GM19351 (cell line): ENCODE measurements around the gene SYNDIG1.

Experiments used
- ATAC-seq: cut with Tn5 transposase; IDR thresholded peaks from one replicate; pipeline ENCODE4 v1.9.1; 2021; ENCODE audit warnings: mild to moderate bottlenecking, moderate library complexity; ENCODE audit not compliant: unreplicated experiment

SYNDIG1 gene

DNA sequence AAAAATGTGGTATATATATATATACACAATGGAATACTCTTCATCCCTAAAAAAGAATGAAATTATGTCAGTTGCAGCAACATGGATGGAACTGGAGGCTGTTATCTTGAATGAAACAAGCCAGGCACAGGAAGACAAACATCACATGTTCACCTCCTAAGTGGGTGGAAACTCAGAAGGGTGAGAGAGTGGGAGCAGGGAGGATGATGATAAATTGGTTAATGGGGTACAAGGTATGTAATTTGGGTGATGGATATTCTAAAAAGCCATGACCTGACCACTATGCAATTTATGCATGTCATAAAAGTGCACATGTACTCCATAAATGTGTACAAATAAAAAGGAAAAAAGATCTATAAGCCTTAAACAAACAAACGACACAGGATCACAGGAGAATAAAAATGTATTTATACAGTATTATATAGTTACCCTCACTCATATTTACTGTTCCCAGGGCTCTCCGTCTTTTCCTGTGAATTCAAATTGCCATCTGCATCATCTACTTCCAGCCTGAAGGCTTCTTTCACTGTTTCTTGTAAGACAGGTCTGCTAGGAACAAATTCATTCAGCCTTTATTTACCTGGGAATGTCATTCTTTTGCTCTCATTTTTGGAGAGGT, 89.8 kb downstream of the SYNDIG1 start:
- ATAC-seq = no peak

DNA sequence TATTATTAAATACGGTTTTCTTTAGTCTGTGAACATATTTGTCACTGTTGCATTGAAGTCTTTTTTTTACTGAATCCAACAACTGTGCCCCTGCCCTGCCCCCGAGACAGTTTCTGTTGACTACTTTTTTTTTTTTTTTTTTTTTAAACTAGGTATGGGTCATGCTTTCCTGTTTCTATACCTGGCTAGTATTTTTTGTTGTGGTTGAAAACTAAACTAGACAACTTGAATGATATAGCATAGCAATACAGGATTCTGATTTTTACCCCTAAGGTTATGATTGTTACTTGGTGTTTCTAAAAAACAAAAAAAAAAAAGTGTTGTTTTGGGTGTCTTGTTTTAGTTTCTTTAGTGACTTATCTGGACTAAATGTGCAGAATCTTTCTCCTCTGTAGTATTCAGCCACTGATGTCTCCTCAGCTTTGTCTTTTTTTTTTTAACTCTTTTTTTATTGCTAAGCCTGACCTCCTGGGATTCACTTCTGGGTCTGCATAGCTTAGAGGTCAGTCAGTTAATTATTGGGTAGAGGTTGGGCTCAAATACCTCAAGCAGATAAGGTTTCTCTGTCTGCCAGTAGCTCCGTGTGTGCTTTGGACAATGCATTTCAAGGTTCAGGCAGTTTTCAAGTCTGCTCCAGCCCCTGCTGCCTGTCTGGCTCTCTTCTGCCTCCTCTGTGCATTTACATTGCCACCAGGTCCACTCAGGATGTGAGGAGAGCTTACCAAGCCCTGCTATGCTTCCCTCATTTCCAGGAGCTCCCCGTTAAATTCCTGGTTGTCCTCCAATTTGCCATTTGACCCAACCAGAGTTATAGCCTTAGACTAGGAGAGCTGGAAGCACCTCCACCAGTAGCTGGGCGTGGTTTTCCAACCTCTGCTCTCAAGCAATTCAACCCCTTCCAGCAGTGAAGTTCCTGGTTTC, 91.4 kb downstream of the SYNDIG1 start:
- no peak for ATAC-seq

DNA sequence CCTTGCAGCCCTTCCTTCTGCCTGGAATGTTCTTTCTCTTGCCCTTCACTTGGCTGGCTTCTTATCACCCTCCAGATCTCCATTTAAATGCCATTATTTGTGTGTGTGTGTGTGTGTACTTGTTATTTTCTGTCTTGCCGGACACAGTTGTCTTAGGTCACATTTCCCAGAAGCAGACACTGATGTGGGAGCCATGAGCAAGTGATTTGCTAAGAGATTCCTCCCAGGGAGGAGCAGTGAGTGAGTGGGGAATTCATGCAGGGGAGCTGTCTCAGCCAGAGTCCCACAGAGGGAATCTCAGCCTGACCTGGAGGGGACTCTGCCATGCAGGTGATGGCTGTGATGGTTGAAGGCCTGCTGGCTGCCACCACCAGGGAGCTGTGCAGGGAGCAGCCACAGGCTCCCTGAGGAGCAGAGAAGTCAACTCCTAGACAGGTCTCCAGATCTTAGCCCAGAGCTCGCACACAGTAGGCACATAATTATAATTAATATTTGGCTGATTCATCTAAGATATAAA, 96.5 kb downstream of the SYNDIG1 start:
- no peak for ATAC-seq

DNA sequence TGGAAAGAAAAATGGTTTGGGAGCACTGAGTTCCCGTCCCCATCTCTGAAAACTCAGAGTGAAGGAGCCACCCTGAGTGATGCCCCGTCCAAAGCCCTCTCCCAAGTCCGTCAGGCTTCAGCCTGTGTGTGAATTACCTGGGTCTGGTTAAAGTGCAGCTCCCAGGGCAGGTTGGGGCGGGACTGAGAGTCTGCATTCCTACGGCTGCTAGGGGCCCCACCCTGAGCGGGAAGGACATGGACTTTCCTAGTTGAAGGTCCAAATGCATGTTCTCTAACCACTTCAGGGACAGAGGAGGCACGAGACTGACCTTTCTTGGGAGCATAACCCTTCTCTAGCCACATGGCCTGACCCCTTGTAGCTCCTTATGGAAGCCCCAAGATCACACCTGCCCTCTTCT, 97.2 kb downstream of the SYNDIG1 start:
- no peak for ATAC-seq

DNA sequence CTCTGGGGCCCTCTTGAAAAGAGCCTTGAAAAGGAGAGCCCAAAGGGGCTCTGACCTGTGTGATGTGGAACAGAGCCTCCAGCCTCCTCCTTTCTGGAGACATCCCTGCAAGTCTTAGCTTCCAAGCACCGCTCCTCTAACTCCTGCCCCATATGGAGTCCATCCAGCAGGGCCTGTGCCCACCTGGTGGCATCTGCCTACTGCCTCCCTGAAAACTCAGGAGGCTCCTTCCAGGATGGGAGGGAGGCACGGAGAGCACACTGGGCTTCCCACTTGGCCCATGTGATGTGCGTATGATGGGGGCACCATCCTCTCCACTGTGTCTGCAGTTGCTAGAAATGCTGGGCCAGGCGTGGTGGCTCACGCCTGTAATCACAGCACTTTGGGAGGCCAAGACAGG, 98.1 kb downstream of the SYNDIG1 start:
- ATAC-seq = no peak

DNA sequence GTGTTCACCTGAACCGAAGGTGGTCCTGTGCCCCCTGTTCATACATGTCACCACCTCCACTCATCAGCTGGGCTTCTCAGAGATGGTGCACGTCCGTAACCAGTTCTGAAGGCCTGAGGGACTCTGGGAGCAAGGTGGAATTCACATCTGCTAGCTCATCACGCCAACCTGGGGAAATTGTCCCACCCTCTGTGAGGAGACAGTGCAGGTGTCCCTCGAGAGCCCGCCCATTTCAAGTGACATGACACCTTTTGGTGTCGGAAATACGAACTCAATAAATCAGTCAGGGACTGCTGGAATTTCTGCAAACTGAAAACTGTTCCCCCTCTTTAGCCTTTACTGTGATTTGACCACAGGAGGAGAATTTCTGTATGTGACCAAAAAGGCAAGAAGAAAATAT, 99.4 kb downstream of the SYNDIG1 start:
- no peak for ATAC-seq

DNA sequence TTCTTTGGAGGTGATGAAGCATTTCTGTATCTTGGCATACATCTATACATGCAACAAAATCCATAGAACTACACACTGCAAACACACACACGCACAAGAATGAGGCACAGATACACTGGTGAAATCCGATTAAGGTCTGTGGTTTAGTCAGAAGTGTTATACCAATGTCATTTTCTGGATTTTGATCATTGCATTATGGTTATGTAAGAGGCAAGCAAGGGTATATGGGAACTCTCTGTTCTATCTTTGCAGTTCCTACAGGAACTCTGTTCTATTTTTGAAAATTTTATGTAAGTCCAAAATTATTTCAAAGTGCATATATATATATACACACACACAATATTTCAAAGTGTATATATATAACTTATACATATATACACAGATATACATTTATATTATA, 101.7 kb downstream of the SYNDIG1 start:
- ATAC-seq = no peak

DNA sequence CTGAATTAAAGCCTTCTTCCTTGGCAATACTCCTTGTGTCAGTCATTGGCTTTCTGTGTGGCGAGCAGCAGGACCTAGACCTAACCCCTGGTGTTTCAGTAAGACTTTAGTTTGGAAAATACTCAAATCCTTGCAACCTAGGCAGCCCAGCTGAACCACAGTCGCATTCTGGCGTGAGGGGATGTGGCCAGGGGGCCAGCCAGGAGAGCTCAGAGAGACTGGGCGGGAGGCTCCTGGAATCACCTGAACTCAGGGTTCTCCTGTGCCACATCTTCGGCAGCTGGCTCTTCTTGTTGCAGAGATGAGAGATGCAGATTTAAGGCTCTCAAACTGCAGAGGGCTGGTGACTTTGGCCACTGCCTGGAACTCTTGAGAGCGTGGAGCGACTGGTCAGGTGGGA, 102.7 kb downstream of the SYNDIG1 start:
- ATAC-seq = no peak

DNA sequence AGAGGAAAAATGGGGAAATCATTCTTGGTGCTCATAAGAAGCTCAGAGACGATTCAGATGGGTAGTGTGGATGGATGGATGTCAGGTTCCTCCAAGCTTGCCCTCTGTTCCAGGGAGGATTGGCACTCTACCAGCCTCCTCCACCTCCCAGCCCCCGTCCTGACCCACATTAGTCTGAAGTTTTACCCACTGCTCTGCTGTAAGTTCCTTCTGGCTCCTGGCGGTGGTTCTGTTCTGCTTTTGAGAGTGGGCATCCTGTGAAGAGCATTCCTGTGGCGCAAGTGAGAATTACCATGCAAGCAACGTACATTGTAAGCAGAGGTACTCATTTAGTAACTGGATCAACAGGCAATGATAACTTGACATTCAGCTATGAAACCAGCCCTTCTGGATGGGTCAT, 103.4 kb downstream of the SYNDIG1 start:
- ATAC-seq = no peak

DNA sequence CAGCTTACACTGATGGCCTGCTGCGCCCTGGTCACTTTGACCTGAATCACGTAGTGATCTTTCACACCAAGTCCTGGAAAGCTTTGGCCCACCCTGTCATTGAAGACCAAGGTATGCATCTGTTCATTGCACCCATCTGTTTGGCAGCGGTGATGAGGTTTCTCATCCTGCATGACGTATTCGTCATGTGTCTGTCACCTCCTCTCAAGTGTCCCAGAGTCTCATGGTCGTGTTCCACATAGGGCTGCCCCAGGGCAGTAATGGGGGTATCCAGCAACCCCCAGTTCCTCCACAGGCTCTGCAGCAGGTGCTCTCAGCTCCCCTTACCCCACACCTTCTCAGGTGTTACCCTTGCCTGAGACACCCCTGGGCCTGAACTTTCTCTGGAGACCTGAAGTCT, 104.1 kb downstream of the SYNDIG1 start:
- no peak for ATAC-seq

DNA sequence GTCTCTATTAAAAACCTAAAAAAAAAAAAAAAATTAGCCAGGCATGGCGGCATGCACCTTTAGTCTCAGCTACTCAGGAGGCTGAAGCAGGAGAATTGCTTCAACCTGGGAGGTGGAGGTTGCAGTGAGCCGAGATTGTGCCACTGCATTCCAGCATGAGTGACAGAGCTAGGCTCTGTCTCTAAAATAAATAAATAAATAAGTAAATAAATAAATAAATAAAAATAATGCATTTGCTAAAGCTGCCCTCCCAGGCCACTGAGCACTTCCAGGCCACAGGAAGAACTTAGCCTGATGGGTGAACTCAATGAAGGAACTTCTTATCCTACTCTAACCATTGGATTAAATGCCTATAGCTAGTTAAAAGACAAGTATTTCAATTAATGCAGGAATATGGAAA, 104.9 kb downstream of the SYNDIG1 start:
- no peak for ATAC-seq

DNA sequence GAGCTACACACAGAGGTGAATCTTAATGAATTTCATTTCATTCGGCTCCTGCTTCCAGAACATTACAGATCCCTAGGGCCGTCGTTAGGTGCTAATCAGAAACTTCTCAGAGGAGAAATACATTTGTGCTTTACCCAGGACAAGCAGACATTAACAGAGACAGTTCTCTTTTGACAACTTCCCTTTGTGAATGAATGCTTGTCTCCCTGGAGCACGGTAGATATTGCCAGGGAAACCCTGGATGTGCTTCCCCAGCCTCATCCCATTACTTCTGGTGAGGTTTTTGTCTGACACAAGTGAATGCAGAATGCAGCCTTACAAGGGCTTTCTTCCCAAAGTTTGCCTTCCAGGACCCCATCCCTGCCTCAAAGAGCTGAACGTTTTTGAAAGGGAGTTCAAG, 105.4 kb downstream of the SYNDIG1 start:
- ATAC-seq = no peak

DNA sequence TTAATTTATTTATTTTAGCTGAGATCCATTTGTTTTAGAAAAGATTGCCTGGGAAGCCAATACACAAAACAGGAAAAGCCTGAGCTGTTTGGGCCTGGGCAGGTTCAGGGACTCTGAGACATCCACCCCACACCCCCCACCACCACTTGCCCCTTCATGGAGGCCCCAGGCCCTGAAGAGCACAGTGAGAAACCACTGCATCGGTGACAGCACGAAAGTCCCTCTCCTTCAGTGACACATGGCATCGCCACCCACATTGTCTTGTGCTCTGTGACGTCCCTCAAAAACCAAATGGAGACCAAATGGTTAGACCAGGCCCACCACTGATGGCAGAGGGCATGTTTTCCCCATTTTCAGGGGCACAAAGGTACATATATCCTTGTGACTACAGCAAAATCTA, 106.4 kb downstream of the SYNDIG1 start:
- ATAC-seq = no peak

DNA sequence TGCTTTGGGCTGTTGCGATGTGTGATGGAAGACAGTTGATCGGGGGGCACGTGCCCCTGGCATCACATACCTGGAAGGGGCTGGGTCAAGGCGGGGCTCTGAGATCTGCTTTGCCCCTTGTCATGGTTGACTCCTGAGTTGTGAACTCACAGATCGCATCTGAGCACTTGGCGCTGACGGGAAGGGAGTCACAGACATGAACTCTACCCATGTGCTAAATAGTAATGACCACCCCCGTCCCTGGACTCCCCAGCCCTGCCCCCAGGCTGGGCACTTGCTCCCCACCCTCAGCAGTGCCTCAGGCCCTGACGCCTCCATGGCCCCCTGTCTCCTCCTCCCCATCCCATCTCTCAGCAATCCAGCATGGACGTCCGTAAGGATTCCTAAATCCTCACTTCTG, 107.0 kb downstream of the SYNDIG1 start:
- ATAC-seq = no peak

DNA sequence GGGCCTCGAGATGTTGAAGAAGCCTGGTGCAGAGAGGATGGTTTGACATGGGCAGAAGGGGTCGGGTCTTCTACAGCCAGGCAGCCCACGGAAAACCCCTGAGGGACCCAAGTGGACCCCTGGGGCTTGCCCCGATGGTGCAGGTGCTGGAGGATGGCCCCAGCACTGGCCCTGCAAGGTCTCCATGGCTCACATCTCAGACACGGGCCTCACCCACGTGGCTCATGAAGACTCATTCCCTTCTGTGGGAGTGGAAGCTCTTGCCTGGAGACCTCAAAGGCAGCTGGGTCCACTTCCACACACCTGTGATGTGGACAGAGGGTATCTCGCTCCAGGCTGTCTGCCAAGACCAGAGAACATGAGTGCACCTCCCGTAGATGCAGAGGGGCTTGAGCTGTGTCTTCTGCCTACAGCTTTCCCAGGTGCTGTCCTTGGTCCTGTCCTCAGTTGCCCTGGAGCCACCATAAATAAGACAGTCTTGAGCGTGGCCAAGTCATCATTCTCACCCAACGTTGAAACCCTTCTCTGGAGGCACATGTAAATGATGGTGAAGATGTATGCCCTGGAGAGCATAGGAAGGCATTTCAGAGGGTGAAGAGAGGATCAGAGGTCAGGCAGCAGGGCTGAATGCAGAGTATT, 108.0 kb downstream of the SYNDIG1 start:
- no peak for ATAC-seq

DNA sequence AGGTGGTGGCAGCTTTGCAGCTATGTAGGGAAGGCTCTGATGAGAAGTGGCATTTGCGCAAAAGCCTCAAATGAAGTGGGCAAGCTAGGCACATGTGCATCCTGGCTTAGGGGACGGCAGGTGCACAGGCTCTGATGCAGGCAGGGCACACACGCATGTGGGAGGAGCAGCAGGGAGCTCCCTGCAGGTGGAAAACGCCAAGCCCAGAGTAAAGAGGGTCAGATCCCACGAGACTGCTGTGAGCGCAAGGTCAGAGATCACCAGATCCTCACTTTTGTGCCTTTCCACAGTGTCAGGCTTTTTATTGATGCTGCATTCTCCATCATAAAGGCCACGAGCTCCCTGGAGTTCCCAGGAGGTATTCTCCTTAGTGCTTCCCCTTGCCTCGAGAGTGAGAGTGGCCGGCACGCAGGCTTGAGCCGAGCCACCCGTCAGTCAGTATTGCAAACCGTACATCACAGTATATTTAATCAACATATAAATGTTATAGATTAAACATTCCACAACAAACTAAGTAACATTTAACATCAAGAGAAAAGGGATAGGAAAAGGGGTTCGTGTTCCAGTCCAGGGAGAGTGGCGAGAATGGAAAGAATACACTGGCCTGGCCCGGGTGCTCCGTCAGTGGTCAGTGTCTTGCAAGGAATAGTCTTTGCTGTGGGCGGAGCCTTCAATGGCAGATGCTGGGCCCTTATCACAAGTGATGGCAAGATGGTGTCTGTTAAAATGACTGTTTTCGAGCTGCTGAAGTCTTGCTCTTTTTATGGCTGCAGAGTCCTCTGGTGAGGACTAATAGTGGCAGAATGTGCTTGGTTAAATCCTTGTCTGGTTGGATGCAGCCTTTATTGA, 109.4 kb downstream of the SYNDIG1 start:
- ATAC-seq = no peak

DNA sequence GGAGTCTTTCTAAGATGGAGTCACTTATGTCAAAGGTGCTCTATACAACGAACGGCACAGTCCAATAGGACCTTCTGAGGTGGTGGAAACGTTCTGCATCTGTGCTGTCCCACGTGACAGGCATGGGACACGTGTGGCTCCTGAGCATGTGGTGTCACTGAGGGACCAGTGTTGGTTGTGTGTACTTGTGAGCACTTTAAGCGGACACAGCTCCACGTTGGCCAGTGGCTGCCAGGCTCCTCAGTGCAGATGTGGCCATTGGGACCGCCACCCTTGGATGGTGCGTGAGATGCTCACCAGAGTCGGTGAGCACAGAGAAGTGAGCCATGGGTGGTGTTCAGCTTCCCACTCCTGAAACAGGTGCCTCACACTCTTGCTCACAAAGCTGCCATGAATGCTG, 110.0 kb downstream of the SYNDIG1 start:
- ATAC-seq = no peak

DNA sequence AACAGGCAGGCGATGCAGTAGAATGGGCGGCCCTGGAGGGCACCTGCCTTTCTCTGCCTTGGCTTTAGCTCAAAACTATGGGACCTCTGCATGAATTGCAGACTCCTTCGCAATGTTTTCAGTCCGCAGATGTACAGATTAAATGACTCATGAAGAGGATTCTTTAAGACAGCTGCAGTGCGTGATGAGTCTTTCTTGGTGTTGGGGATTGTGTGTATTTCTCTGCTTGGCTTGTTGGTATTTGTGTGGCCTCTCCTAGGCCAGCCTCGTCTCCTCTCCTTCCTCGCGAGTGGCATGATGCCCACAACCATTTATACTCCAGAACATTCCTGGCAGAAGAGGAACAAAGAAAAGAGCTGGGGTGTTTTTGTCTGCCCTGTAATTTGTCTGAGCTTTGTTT, 110.6 kb downstream of the SYNDIG1 start:
- no peak for ATAC-seq

DNA sequence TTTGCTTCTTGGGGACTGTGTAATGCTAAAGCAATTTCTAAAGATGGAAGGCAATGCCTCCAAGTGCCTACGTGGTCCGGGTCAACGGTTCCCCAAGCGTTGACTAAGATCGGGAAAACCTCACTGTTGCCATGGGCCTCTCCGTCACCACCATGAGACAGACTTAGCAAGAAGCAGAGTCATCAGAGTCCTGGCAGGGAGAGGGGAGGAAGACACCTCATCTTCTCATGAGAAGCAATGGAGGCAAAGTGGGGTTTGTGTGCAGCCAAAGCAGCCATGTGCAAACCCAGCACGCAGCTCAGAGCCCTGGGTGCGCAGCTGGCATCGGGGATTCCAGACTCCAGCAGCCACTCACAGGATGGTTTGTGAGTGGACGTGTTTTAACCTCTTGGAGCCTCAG, 111.4 kb downstream of the SYNDIG1 start:
- ATAC-seq = no peak

DNA sequence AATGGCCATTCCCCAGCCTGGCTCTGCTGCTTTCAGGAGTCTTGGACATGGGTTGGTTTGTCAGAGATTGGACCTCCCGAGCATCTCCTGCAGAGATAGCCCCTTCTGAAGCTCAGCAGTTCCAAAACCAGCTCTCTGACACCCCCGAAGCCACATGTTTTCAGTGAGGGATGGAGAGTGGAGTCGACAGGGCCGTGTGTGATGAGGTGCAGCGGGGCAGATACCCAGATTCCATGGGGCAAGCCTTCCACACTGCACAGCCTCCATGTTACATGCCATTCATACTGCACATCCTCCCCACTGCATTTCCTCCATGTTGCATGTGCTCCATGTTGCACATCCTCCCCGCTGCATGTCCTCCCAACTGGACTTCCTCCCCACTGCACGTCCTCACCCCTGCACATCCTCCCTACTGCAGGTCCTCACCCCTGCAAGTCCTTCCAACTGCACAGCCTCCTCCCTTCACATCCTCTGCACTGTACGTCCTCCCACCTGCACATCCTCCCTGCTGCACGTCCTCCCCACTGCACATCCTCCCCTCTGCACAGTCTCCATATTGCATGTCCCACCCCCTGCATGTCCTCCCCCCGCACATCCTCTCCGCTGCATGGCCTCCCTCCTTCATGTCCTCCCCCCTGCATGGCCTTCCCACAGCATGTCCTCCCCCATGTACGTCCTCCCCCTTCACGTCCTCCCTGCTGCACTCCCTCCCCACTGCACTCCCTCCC, 112.2 kb downstream of the SYNDIG1 start:
- ATAC-seq = no peak
